Suprapubic skin (tissue), 4 donors: ENCODE measurements around the gene C1GALT1. TPM values are rescaled to one million over a fixed set of nuclear protein-coding genes. Genes with fewer than 3 reads are reported as not detected.

Source experiments
- DNase-seq, 2 donors: peaks; one replicate each; pipeline ENCODE4 v3.0.0-alpha.2; 2019; ENCODE audit warnings: low spot score in 2 of 2
- H3K27ac ChIP-seq: fragments of 200-600 bp; sonication (generic); one replicate; pipeline ENCODE4 v1.5.1; 2019
- H3K27me3 ChIP-seq: fragments of 200-600 bp; sonication (generic); one replicate; pipeline ENCODE4 v1.5.1; 2019
- H3K36me3 ChIP-seq: fragments of 200-600 bp; sonication (generic); one replicate; pipeline ENCODE4 v1.5.1; 2019
- H3K4me1 ChIP-seq: fragments of 200-600 bp; sonication (generic); one replicate; pipeline ENCODE4 v1.5.1; 2019
- H3K4me3 ChIP-seq: fragments of 200-600 bp; sonication (generic); one replicate; pipeline ENCODE4 v1.5.1; 2019; ENCODE audit warnings: mild to moderate bottlenecking
- H3K9me3 ChIP-seq: fragments of 200-600 bp; sonication (generic); one replicate; pipeline ENCODE4 v1.5.1; 2019
- CTCF ChIP-seq, 2 donors: fragments of 200-600 bp in 1 of 2; fragments of 450-650 bp in 1 of 2; sonication (generic) in 1 of 2; IDR thresholded peaks; one replicate each; pipeline ENCODE4 v1.5.1; 2016 to 2019; ENCODE audit warnings: antibody characterized with exemption in 2 of 2, mild to moderate bottlenecking in 1 of 2, moderate library complexity in 1 of 2
- EP300 ChIP-seq: sonication (generic); formaldehyde crosslinking; IDR thresholded peaks from one replicate; pipeline ENCODE4 v1.6.1; 2017; ENCODE audit warnings: antibody characterized with exemption
- POLR2A ChIP-seq, 2 donors: fragments of 450-650 bp; IDR thresholded peaks; one replicate each; pipeline ENCODE4 v1.6.1; 2017; ENCODE audit warnings: antibody characterized with exemption in 2 of 2, mild to moderate bottlenecking in 2 of 2, moderate library complexity in 2 of 2
- POLR2AphosphoS5 ChIP-seq, 3 donors: sonication (generic); formaldehyde crosslinking; IDR thresholded peaks; one replicate each; pipeline ENCODE4 v1.6.1; 2017; ENCODE audit warnings: antibody characterized with exemption in 3 of 3
- WGBS: methylation state at CpG from one replicate; pipeline ENCODE4 v1.1.5; 2018; 5-methylcytosine and 5-hydroxymethylcytosine counted together
- total RNA-seq, 4 donors: library from RNA; depleted of rRNA; stranded (reverse); fragments of >200 nt; gene quantifications; one replicate each; pipeline ENCODE4 v1.1.0, GENCODE V29; 2016

Gene C1GALT1
- total RNA-seq, 4 donors from 2014 or later: 13.3 to 65.0 (median 30.3) TPM

- Histone ChIP-seq H3K9me3 (no peaks in the 10 kb centered on the region), H3K4me1 (no peaks in the 10 kb centered on the region), H3K27me3 (no peaks in the 10 kb centered on the region), H3K36me3 (no peaks in the 10 kb centered on the region), H3K4me3 (no peak overlapping the region), H3K27ac (no peak overlapping the region)
- TF ChIP-seq EP300: no peak
- TF ChIP-seq POLR2AphosphoS5 (IDR thresholded peaks at IDR 0.05): no peak
- no peak for TF ChIP-seq CTCF (IDR thresholded peaks at IDR 0.05)
- no peak for TF ChIP-seq POLR2A (IDR thresholded peaks at IDR 0.05)
- DNase-seq: no peak
- 97% methylated on average over 2 of the region's 2 CpGs for WGBS
Measured at GRCh38 chr7:7293092-7293491, 110.7 kb downstream of the C1GALT1 start.

GRCh38 chr7:7294911-7295310 is 112.6 kb downstream of the C1GALT1 start:
- no peak overlapping the region for H3K4me3 ChIP-seq
- WGBS: 81% methylated on average over 4 of the region's 4 CpGs
- no peak for DNase-seq
- no peaks in the 10 kb centered on the region for H3K36me3 ChIP-seq
- no peak overlapping the region for H3K27ac ChIP-seq
- no peaks in the 10 kb centered on the region for H3K4me1 ChIP-seq
- H3K9me3 ChIP-seq: no peaks in the 10 kb centered on the region
- TF ChIP-seq POLR2A (IDR thresholded peaks at IDR 0.05) (no peak), POLR2AphosphoS5 (IDR thresholded peaks at IDR 0.05) (no peak), EP300 (no peak), CTCF (IDR thresholded peaks at IDR 0.05) (no peak)
- H3K27me3 ChIP-seq: no peaks in the 10 kb centered on the region
